Right cardiac atrium (tissue), 5 donors: Measurements from ENCODE around the gene LRRC59. TPM values are rescaled to one million over a fixed set of nuclear protein-coding genes. Genes with fewer than 3 reads are reported as not detected.
A peak's percentile ranks its signal among the peaks of the same experiment; 100 is the strongest.
"Not testable (repeated sequence)": the region's sequence is repeated elsewhere in the genome, so short reads cannot be mapped to it uniquely, and the experiment has no call there.

Source experiments
- ATAC-seq, 2 donors: fragments of 200-7000 bp; cut with Tn5 transposase; one replicate each; pipeline versions ENCODE4 v1.8.0 to v1.9.1; 2020; ENCODE audit warnings: moderate library complexity in 2 of 2, mild to moderate bottlenecking in 1 of 2
- DNase-seq, 3 donors: peaks; one replicate each; pipeline ENCODE4 v3.0.0-alpha.2; 2020
- H3K27ac ChIP-seq: one replicate; pipeline ENCODE4 v1.5.1; 2013; ENCODE audit warnings: mild to moderate bottlenecking, low read length, control low read depth, moderate library complexity
- H3K27me3 ChIP-seq: one replicate; pipeline ENCODE4 v1.6.1; 2013; ENCODE audit not compliant: control insufficient read depth, insufficient read depth
- H3K4me1 ChIP-seq: one replicate; pipeline ENCODE4 v1.6.1; 2013; ENCODE audit warnings: low read length; ENCODE audit not compliant: control insufficient read depth, insufficient read depth
- H3K4me3 ChIP-seq: one replicate; pipeline ENCODE4 v1.5.1; 2013; ENCODE audit warnings: low read length, control low read depth
- H3K9me3 ChIP-seq: one replicate; pipeline ENCODE4 v1.6.1; 2013; ENCODE audit warnings: low read length; ENCODE audit not compliant: control insufficient read depth
- WGBS: extraction: QIAGEN DNeasy Blood & Tissue Kit; methylation state at CpG from one replicate; pipeline ENCODE4 v1.1.7; 2013; 5-methylcytosine and 5-hydroxymethylcytosine counted together
- intact Hi-C, 4 donors: fragments of 100-400 bp; cut with DNase I; formaldehyde crosslinking; loops; one replicate each; pipeline versions ENCODE4 v1.11.0 to v1.14.0; 2022 to 2023
- polyA plus RNA-seq: library from polyadenylated mRNA; stranded (reverse); fragments of 200-250 nt; gene quantifications from one replicate; pipeline ENCODE4 v1.2.3, GENCODE V29; 2013
- total RNA-seq, 4 donors: library from RNA; stranded (reverse); fragmentation: NEBNext Ultra II Directional; extraction: Animal tissue kit (Norgen Biotek cat#: 25700); gene quantifications; one replicate each; pipeline ENCODE4 v1.2.1, GENCODE V29; 2021
- donor health status: healthy with polysubstance abuse.
- donor health status: DM: no; HTN: yes; CAD: no.
- donor health status: DM: no; HTN: no; CAD: no.
- donor health status: DM: no; HTN: yes; CAD: no; lungs with severe emphysema.
- donor health status: DM: yes; HTN: yes; CAD: no.

LRRC59 gene
- total and polyA plus RNA-seq, 5 donors = 22.0 to 62.0 (median 32.7) TPM

GRCh38 chr17:50430821-50431618 lies 33.7 kb upstream of the LRRC59 start:
- ATAC-seq = no peak
- Histone ChIP-seq H3K27me3 (no peaks in the 10 kb centered on the region), H3K4me3 (no peak overlapping the region), H3K4me1 (peaks cover 6% of the 10 kb centered on the region), H3K27ac (no peak overlapping the region), H3K9me3 (no peaks in the 10 kb centered on the region)
- no peak for DNase-seq
- 73% methylated on average over 4 of the region's 4 CpGs for WGBS
- intact Hi-C loops = no loop called here

GRCh38 chr17:50429793-50430192 lies 32.5 kb upstream of the LRRC59 start:
- no peaks in the 10 kb centered on the region for H3K27me3 ChIP-seq
- no peaks in the 10 kb centered on the region for H3K9me3 ChIP-seq
- ATAC-seq = no peak
- intact Hi-C loops = no loop called here
- H3K4me1 ChIP-seq = peaks cover 13% of the 10 kb centered on the region
- no peak for DNase-seq
- 92% methylated on average over 4 of the region's 4 CpGs for WGBS
- no peak overlapping the region for H3K4me3 ChIP-seq
- no peak overlapping the region for H3K27ac ChIP-seq

- no peaks in the 10 kb centered on the region for H3K27me3 ChIP-seq
- ATAC-seq (no peak), DNase-seq (no peak)
- peaks cover 13% of the 10 kb centered on the region for H3K4me1 ChIP-seq
- no peak overlapping the region for H3K27ac ChIP-seq
- H3K4me3 ChIP-seq = no peak overlapping the region
- 68% methylated on average over 7 of the region's 7 CpGs for WGBS
- intact Hi-C loops = no loop called here
- no peaks in the 10 kb centered on the region for H3K9me3 ChIP-seq
Measured at GRCh38 chr17:50428831-50429424, 31.6 kb upstream of the LRRC59 start.

GRCh38 chr17:50428126-50428525 lies 30.8 kb upstream of the LRRC59 start:
- H3K4me1 ChIP-seq = peaks cover 13% of the 10 kb centered on the region
- H3K27ac ChIP-seq, DNase-seq, ATAC-seq, H3K4me3 ChIP-seq, H3K27me3 ChIP-seq, intact Hi-C loops, H3K9me3 ChIP-seq: not testable (repeated sequence)
- 79% methylated on average over 6 of the region's 6 CpGs for WGBS

GRCh38 chr17:50426814-50427787 lies 29.8 kb upstream of the LRRC59 start:
- Histone ChIP-seq H3K27me3 (no peaks in the 10 kb centered on the region), H3K4me3 (peak overlapping the region; percentile 92), H3K27ac (peak overlapping the region; percentile 85), H3K9me3 (no peaks in the 10 kb centered on the region), H3K4me1 (peaks cover 13% of the 10 kb centered on the region)
- WGBS = 18% methylated on average over 4 of the region's 4 CpGs
- intact Hi-C loops = no loop called here
- ATAC-seq (peak; percentile 59 to 72), DNase-seq (peak; percentile 28 to 70 (median 57))

- Histone ChIP-seq H3K9me3 (no peaks in the 10 kb centered on the region), H3K27ac (peak overlapping the region; percentile 91), H3K27me3 (no peaks in the 10 kb centered on the region), H3K4me1 (peaks cover 13% of the 10 kb centered on the region), H3K4me3 (peak overlapping the region; percentile 92)
- intact Hi-C loops = no loop called here
- under 1% methylated on average over 7 of the region's 7 CpGs for WGBS
- DNase-seq (no peak), ATAC-seq (peak in 1 of 2 donors; percentile 2)
Measured at GRCh38 chr17:50426472-50426782, 29.1 kb upstream of the LRRC59 start.

GRCh38 chr17:50425682-50426471 lies 28.6 kb upstream of the LRRC59 start, which contains the start of gene ACSF2:
Gene ACSF2, plus strand, starts transcription at chr17:50426218. Its CDS starts 44 bp downstream, at chr17:50426262.
- H3K27me3 ChIP-seq = no peaks in the 10 kb centered on the region
- intact Hi-C loops = no loop called here
- H3K9me3 ChIP-seq = no peaks in the 10 kb centered on the region
- H3K4me1 ChIP-seq = peaks cover 13% of the 10 kb centered on the region
- ATAC-seq (peak; percentile 87 to 92), DNase-seq (peak; percentile 76 to 92 (median 90))
- H3K27ac ChIP-seq = peak within 1 kb of the TSS; percentile 94
- WGBS = under 1% methylated on average over 70 of the region's 70 CpGs
- H3K4me3 ChIP-seq = peak within 1 kb of the TSS; percentile 92

GRCh38 chr17:50424996-50425681 lies 27.8 kb upstream of the LRRC59 start:
- Histone ChIP-seq H3K27me3 (no peaks in the 10 kb centered on the region), H3K4me3 (peak overlapping the region; percentile 92), H3K4me1 (peaks cover 13% of the 10 kb centered on the region), H3K9me3 (no peaks in the 10 kb centered on the region), H3K27ac (peak overlapping the region; percentile 94)
- intact Hi-C loops = no loop called here
- ATAC-seq (peak in 1 of 2 donors; percentile 28), DNase-seq (peak in 1 of 3 donors; percentile 56)
- 67% methylated on average over 8 of the region's 8 CpGs for WGBS

GRCh38 chr17:50424246-50424995 lies 27.1 kb upstream of the LRRC59 start:
- WGBS = 67% methylated on average over 9 of the region's 9 CpGs
- Histone ChIP-seq H3K4me3 (no peak overlapping the region), H3K9me3 (no peaks in the 10 kb centered on the region), H3K4me1 (peaks cover 13% of the 10 kb centered on the region), H3K27me3 (no peaks in the 10 kb centered on the region), H3K27ac (peak overlapping the region; percentile 94)
- no peak for ATAC-seq
- intact Hi-C loops = no loop called here
- DNase-seq = no peak
